ENCODE results near the gene UGT1A4. TPM values are rescaled to one million over a fixed set of nuclear protein-coding genes. Genes with fewer than 3 reads are reported as not detected.

Gene UGT1A4
- polyA plus RNA-seq, 2 donors = 0.69 to 2.5 TPM

- no peaks in the 10 kb centered on the region for H3K36me3 ChIP-seq (ENCODE audit: control insufficient read depth in 2 of 2, insufficient read depth in 2 of 2, low read length in 1 of 2)
- H3K4me1 ChIP-seq (ENCODE audit: control insufficient read depth in 2 of 2, insufficient read depth in 2 of 2, low read length in 1 of 2) = peaks cover 1 to 2% of the 10 kb centered on the region in 2 donors
- no peaks in the 10 kb centered on the region for H3K27me3 ChIP-seq (ENCODE audit: control insufficient read depth in 1 of 2, insufficient read depth in 2 of 2, low read length in 2 of 2)
- H3K4me3 ChIP-seq (ENCODE audit: low read depth in 1 of 2, low read length in 2 of 2) = no peak overlapping the region
- no peaks in the 10 kb centered on the region for H3K9me3 ChIP-seq (ENCODE audit: control insufficient read depth in 2 of 2, insufficient read depth in 1 of 2, low read depth in 1 of 2, low read length in 1 of 2)
- WGBS, 2 donors = 57 to 63% methylated on average over 7 of the region's 7 CpGs
- no peak overlapping the region for H3K27ac ChIP-seq (ENCODE audit: low read depth in 2 of 2, low read length in 1 of 2)
These were observed 38.0 kb downstream of the UGT1A4 start for GRCh38 chr2:233756429-233757081.

GRCh38 chr2:233758141-233758540 is 39.6 kb downstream of the UGT1A4 start:
- Histone ChIP-seq H3K27ac (ENCODE audit: low read depth in 2 of 2, low read length in 1 of 2) (no peak overlapping the region), H3K36me3 (ENCODE audit: control insufficient read depth in 2 of 2, insufficient read depth in 2 of 2, low read length in 1 of 2) (no peaks in the 10 kb centered on the region), H3K27me3 (ENCODE audit: control insufficient read depth in 1 of 2, insufficient read depth in 2 of 2, low read length in 2 of 2) (no peaks in the 10 kb centered on the region), H3K4me1 (ENCODE audit: control insufficient read depth in 2 of 2, insufficient read depth in 2 of 2, low read length in 1 of 2) (peaks cover 1 to 2% of the 10 kb centered on the region in 2 donors), H3K9me3 (ENCODE audit: control insufficient read depth in 2 of 2, insufficient read depth in 1 of 2, low read depth in 1 of 2, low read length in 1 of 2) (no peaks in the 10 kb centered on the region), H3K4me3 (ENCODE audit: low read depth in 1 of 2, low read length in 2 of 2) (no peak overlapping the region)

- no peaks in the 10 kb centered on the region for H3K36me3 ChIP-seq (ENCODE audit: control insufficient read depth in 2 of 2, insufficient read depth in 2 of 2, low read length in 1 of 2)
- H3K4me1 ChIP-seq (ENCODE audit: control insufficient read depth in 2 of 2, insufficient read depth in 2 of 2, low read length in 1 of 2) = peaks cover 1 to 2% of the 10 kb centered on the region in 2 donors
- no peaks in the 10 kb centered on the region for H3K27me3 ChIP-seq (ENCODE audit: control insufficient read depth in 1 of 2, insufficient read depth in 2 of 2, low read length in 2 of 2)
- WGBS, 2 donors = 81 to 91% methylated on average over 2 of the region's 2 CpGs
- H3K27ac ChIP-seq (ENCODE audit: low read depth in 2 of 2, low read length in 1 of 2) = no peak overlapping the region
- no peaks in the 10 kb centered on the region for H3K9me3 ChIP-seq (ENCODE audit: control insufficient read depth in 2 of 2, insufficient read depth in 1 of 2, low read depth in 1 of 2, low read length in 1 of 2)
- no peak overlapping the region for H3K4me3 ChIP-seq (ENCODE audit: low read depth in 1 of 2, low read length in 2 of 2)
These were observed 40.3 kb downstream of the UGT1A4 start for GRCh38 chr2:233758849-233759248.

- Histone ChIP-seq H3K27me3 (ENCODE audit: control insufficient read depth in 1 of 2, insufficient read depth in 2 of 2, low read length in 2 of 2) (no peaks in the 10 kb centered on the region), H3K4me3 (ENCODE audit: low read depth in 1 of 2, low read length in 2 of 2) (no peak within 1 kb of the TSS), H3K27ac (ENCODE audit: low read depth in 2 of 2, low read length in 1 of 2) (peak within 1 kb of the TSS in 1 of 2 donors; percentile 13), H3K4me1 (ENCODE audit: control insufficient read depth in 2 of 2, insufficient read depth in 2 of 2, low read length in 1 of 2) (peaks cover 1 to 2% of the 10 kb centered on the region in 2 donors), H3K36me3 (ENCODE audit: control insufficient read depth in 2 of 2, insufficient read depth in 2 of 2, low read length in 1 of 2) (no peaks in the 10 kb centered on the region), H3K9me3 (ENCODE audit: control insufficient read depth in 2 of 2, insufficient read depth in 1 of 2, low read depth in 1 of 2, low read length in 1 of 2) (no peaks in the 10 kb centered on the region)
- WGBS, 2 donors = 75 to 97% methylated on average over 6 of the region's 6 CpGs
These were observed 41.5 kb downstream of the UGT1A4 start, which contains the start of gene UGT1A1 for GRCh38 chr2:233760043-233760442. TSS of gene UGT1A1 (plus strand) at chr2:233760270. CDS start at chr2:233760288, 18 bp downstream.

- WGBS, 2 donors = 61 to 70% methylated on average over 4 of the region's 4 CpGs
- no peaks in the 10 kb centered on the region for H3K27me3 ChIP-seq (ENCODE audit: control insufficient read depth in 1 of 2, insufficient read depth in 2 of 2, low read length in 2 of 2)
- no peak overlapping the region for H3K4me3 ChIP-seq (ENCODE audit: low read depth in 1 of 2, low read length in 2 of 2)
- H3K27ac ChIP-seq (ENCODE audit: low read depth in 2 of 2, low read length in 1 of 2) = no peak overlapping the region
- peaks cover 1 to 2% of the 10 kb centered on the region in 2 donors for H3K4me1 ChIP-seq (ENCODE audit: control insufficient read depth in 2 of 2, insufficient read depth in 2 of 2, low read length in 1 of 2)
- H3K36me3 ChIP-seq (ENCODE audit: control insufficient read depth in 2 of 2, insufficient read depth in 2 of 2, low read length in 1 of 2) = no peaks in the 10 kb centered on the region
- H3K9me3 ChIP-seq (ENCODE audit: control insufficient read depth in 2 of 2, insufficient read depth in 1 of 2, low read depth in 1 of 2, low read length in 1 of 2) = no peaks in the 10 kb centered on the region
These were observed 42.7 kb downstream of the UGT1A4 start for GRCh38 chr2:233761040-233761769.

- H3K27ac ChIP-seq (ENCODE audit: low read depth in 2 of 2, low read length in 1 of 2) = no peak overlapping the region
- no peaks in the 10 kb centered on the region for H3K27me3 ChIP-seq (ENCODE audit: control insufficient read depth in 1 of 2, insufficient read depth in 2 of 2, low read length in 2 of 2)
- H3K36me3 ChIP-seq (ENCODE audit: control insufficient read depth in 2 of 2, insufficient read depth in 2 of 2, low read length in 1 of 2) = peaks cover 0 to 2% of the 10 kb centered on the region in 2 donors
- H3K9me3 ChIP-seq (ENCODE audit: control insufficient read depth in 2 of 2, insufficient read depth in 1 of 2, low read depth in 1 of 2, low read length in 1 of 2) = no peaks in the 10 kb centered on the region
- H3K4me1 ChIP-seq (ENCODE audit: control insufficient read depth in 2 of 2, insufficient read depth in 2 of 2, low read length in 1 of 2) = peaks cover 1 to 2% of the 10 kb centered on the region in 2 donors
- no peak overlapping the region for H3K4me3 ChIP-seq (ENCODE audit: low read depth in 1 of 2, low read length in 2 of 2)
- WGBS, 2 donors = 57 to 60% methylated on average over 7 of the region's 7 CpGs
These were observed 45.7 kb downstream of the UGT1A4 start for GRCh38 chr2:233764264-233764663.

- Histone ChIP-seq H3K27ac (ENCODE audit: low read depth in 2 of 2, low read length in 1 of 2) (no peak overlapping the region), H3K4me3 (ENCODE audit: low read depth in 1 of 2, low read length in 2 of 2) (no peak overlapping the region), H3K9me3 (ENCODE audit: control insufficient read depth in 2 of 2, insufficient read depth in 1 of 2, low read depth in 1 of 2, low read length in 1 of 2) (no peaks in the 10 kb centered on the region), H3K27me3 (ENCODE audit: control insufficient read depth in 1 of 2, insufficient read depth in 2 of 2, low read length in 2 of 2) (no peaks in the 10 kb centered on the region), H3K4me1 (ENCODE audit: control insufficient read depth in 2 of 2, insufficient read depth in 2 of 2, low read length in 1 of 2) (peaks cover 1 to 2% of the 10 kb centered on the region in 2 donors), H3K36me3 (ENCODE audit: control insufficient read depth in 2 of 2, insufficient read depth in 2 of 2, low read length in 1 of 2) (peaks cover 0 to 5% of the 10 kb centered on the region in 2 donors)
- WGBS, 2 donors = 58 to 68% methylated on average over 3 of the region's 3 CpGs
These were observed 46.2 kb downstream of the UGT1A4 start for GRCh38 chr2:233764761-233765160.

GRCh38 chr2:233766416-233766815 is 47.9 kb downstream of the UGT1A4 start:
- no peaks in the 10 kb centered on the region for H3K4me1 ChIP-seq (ENCODE audit: control insufficient read depth in 2 of 2, insufficient read depth in 2 of 2, low read length in 1 of 2)
- no peaks in the 10 kb centered on the region for H3K9me3 ChIP-seq (ENCODE audit: control insufficient read depth in 2 of 2, insufficient read depth in 1 of 2, low read depth in 1 of 2, low read length in 1 of 2)
- peaks cover 0 to 5% of the 10 kb centered on the region in 2 donors for H3K36me3 ChIP-seq (ENCODE audit: control insufficient read depth in 2 of 2, insufficient read depth in 2 of 2, low read length in 1 of 2)
- no peak overlapping the region for H3K4me3 ChIP-seq (ENCODE audit: low read depth in 1 of 2, low read length in 2 of 2)
- 73 to 77% methylated on average over 4 of the region's 4 CpGs for WGBS, 2 donors
- H3K27me3 ChIP-seq (ENCODE audit: control insufficient read depth in 1 of 2, insufficient read depth in 2 of 2, low read length in 2 of 2) = no peaks in the 10 kb centered on the region
- no peak overlapping the region for H3K27ac ChIP-seq (ENCODE audit: low read depth in 2 of 2, low read length in 1 of 2)

GRCh38 chr2:233768076-233768475 is 49.5 kb downstream of the UGT1A4 start:
- H3K27ac ChIP-seq (ENCODE audit: low read depth in 2 of 2, low read length in 1 of 2) = no peak overlapping the region
- H3K36me3 ChIP-seq (ENCODE audit: control insufficient read depth in 2 of 2, insufficient read depth in 2 of 2, low read length in 1 of 2) = peaks cover 0 to 9% of the 10 kb centered on the region in 2 donors

More at GRCh38 chr2:233768076-233768475, 49.5 kb downstream of the UGT1A4 start:
- no peaks in the 10 kb centered on the region for H3K27me3 ChIP-seq (ENCODE audit: control insufficient read depth in 1 of 2, insufficient read depth in 2 of 2, low read length in 2 of 2)
- 75 to 87% methylated on average over 4 of the region's 4 CpGs for WGBS, 2 donors
- no peaks in the 10 kb centered on the region for H3K4me1 ChIP-seq (ENCODE audit: control insufficient read depth in 2 of 2, insufficient read depth in 2 of 2, low read length in 1 of 2)
- H3K9me3 ChIP-seq (ENCODE audit: control insufficient read depth in 2 of 2, insufficient read depth in 1 of 2, low read depth in 1 of 2, low read length in 1 of 2) = no peaks in the 10 kb centered on the region
- H3K4me3 ChIP-seq (ENCODE audit: low read depth in 1 of 2, low read length in 2 of 2) = no peak overlapping the region

Data from esophagus (tissue), 2 donors.